Heart left ventricle (tissue), 16 donors: Measurements from ENCODE around the gene NXPH3. TPM values are rescaled to one million over a fixed set of nuclear protein-coding genes. Genes with fewer than 3 reads are reported as not detected.
"Not testable (repeated sequence)": the region's sequence is repeated elsewhere in the genome, so short reads cannot be mapped to it uniquely, and the experiment has no call there.

Experiments
- ATAC-seq, 4 donors: fragments of 200-7000 bp; cut with Tn5 transposase; one replicate each; pipeline ENCODE4 v1.9.1; 2020 to 2022; ENCODE audit warnings: moderate library complexity in 4 of 4, mild to moderate bottlenecking in 3 of 4, moderate number of reproducible peaks in 1 of 4
- DNase-seq, 5 donors: peaks; one replicate each; pipeline ENCODE4 v3.0.0-alpha.2; 2020
- H3K27ac ChIP-seq, 12 donors: fragments of 200-600 bp; sonication (generic) in 4 of 12; one replicate each; pipeline versions ENCODE4 v1.5.0 to v1.8.0; 2016 to 2022; ENCODE audit warnings: mild to moderate bottlenecking in 2 of 12
- H3K27me3 ChIP-seq, 9 donors: fragments of 200-600 bp; sonication (generic) in 2 of 9; one replicate each; pipeline versions ENCODE4 v1.5.1 to v1.8.0; 2016 to 2022; ENCODE audit warnings: mild to moderate bottlenecking in 3 of 9
- H3K36me3 ChIP-seq, 9 donors: fragments of 200-600 bp; sonication (generic) in 2 of 9; one replicate each; pipeline versions ENCODE4 v1.5.0 to v1.8.0; 2018 to 2022; ENCODE audit warnings: mild to moderate bottlenecking in 2 of 9
- H3K4me1 ChIP-seq, 12 donors: fragments of 200-600 bp; sonication (generic) in 4 of 12; one replicate each; pipeline versions ENCODE4 v1.5.0 to v1.8.0; 2016 to 2022; ENCODE audit warnings: mild to moderate bottlenecking in 3 of 12
- H3K4me3 ChIP-seq, 12 donors: fragments of 200-600 bp; sonication (generic) in 4 of 12; one replicate each; pipeline versions ENCODE4 v1.5.0 to v1.8.0; 2017 to 2022; ENCODE audit warnings: mild to moderate bottlenecking in 9 of 12, moderate library complexity in 4 of 12
- H3K9me3 ChIP-seq, 12 donors: fragments of 200-600 bp; sonication (generic) in 4 of 12; one replicate each; pipeline versions ENCODE4 v1.5.0 to v1.8.0; 2016 to 2022; ENCODE audit warnings: mild to moderate bottlenecking in 1 of 12
- CTCF ChIP-seq, 12 donors: fragments of 200-600 bp; sonication (generic) in 4 of 12; IDR thresholded peaks; one replicate each; pipeline versions ENCODE4 v1.5.0 to v1.8.0; 2018 to 2022; ENCODE audit warnings: antibody characterized with exemption in 12 of 12, mild to moderate bottlenecking in 5 of 12
- POLR2A ChIP-seq, 2 donors: fragments of 450-650 bp; IDR thresholded peaks; one replicate each; pipeline ENCODE4 v1.6.1; 2017; ENCODE audit warnings: antibody characterized with exemption in 2 of 2, mild to moderate bottlenecking in 2 of 2, moderate library complexity in 2 of 2
- WGBS, 4 donors: extraction: QIAGEN DNeasy Blood & Tissue Kit in 2 of 4; methylation state at CpG; one replicate each; pipeline versions ENCODE4 v1.1.5 to v1.1.7; 2013 to 2018; 5-methylcytosine and 5-hydroxymethylcytosine counted together
- intact Hi-C, 10 donors: fragments of 100-400 bp; cut with DNase I; formaldehyde crosslinking; loops; one replicate each; pipeline versions ENCODE4 v1.11.1 to v1.14.2; 2022
- polyA plus RNA-seq, 2 donors: library from polyadenylated mRNA; stranded (reverse); fragments of 200-250 nt; gene quantifications; one replicate each; pipeline ENCODE4 v1.2.3, GENCODE V29; 2013
- total RNA-seq, 9 donors: library from RNA; depleted of rRNA in 2 of 9; stranded (reverse); fragments of >200 nt in 2 of 9; fragmentation: NEBNext Ultra II Directional in 3 of 9; extraction: Animal tissue kit (Norgen Biotek cat#: 25700) in 3 of 9; gene quantifications; one replicate each; pipeline versions ENCODE4 v1.1.0 to v1.2.4, GENCODE V29; 2016 to 2023
- donor health status: ischemic (EF 13 %, LVEDD 7.1; RV severe dilation, severe dysfunction).
- donor health status: healthy with polysubstance abuse.
- donor health status: DM: no; HTN: yes; CAD: no.
- donor health status: DM: no; HTN: no; CAD: no.
- donor health status: ischemic (EF 25% LVEDD 6.9; RV normal size, moderate dysfunction).
- donor health status: ischemic (EF 25% LVEDD 5.7; RV mildly dilated, moderate dysfunction).
- donor health status: healthy.
- donor health status: DM: yes; HTN: yes; CAD: no.
- donor health status: ischemic (EF 35%, LVEDD 5.7; RV mildly dilated, moderate dysfunction).
- donor health status: nonischemic (EF 11% LVEDD 7.7; RV severe dilation, severe dysfunction).
- donor health status: DM: yes; HTN: yes; CAD: no.
- donor health status: PGD.
- donor health status: ischemic (EF 29% LVEDD 5.4; RV normal size, mild dysfunction).
- donor health status: nonischemic (EF 23%, LVEDD 6.1; RV moderate dilation, normal function).

NXPH3 gene
- total and polyA plus RNA-seq, 11 donors = 2.5 to 7.9 (median 4.5) TPM

GRCh38 chr17:49567104-49567521, 8.6 kb upstream of the NXPH3 start:
- Histone ChIP-seq H3K27ac (peak overlapping the region in 10 of 12 donors; percentile 55 to 90 (median 80)), H3K4me3 (no peak overlapping the region), H3K36me3 (no peaks in the 10 kb centered on the region), H3K9me3 (no peaks in the 10 kb centered on the region), H3K4me1 (peaks cover 0 to 42% (median 26%) of the 10 kb centered on the region in 12 donors), H3K27me3 (no peaks in the 10 kb centered on the region)
- DNase-seq (no peak), ATAC-seq (peak in 1 of 4 donors; percentile 0)
- intact Hi-C loops = loop anchor here in 9 of 10 donors (2.0 to 10.0 kb wide), 10 partner anchors 210 to 430 kb away; partner anchors contain the start of genes DLX3 (in 6 of the 9) and KAT7 (in 2 of the 9)
- TF ChIP-seq POLR2A (IDR thresholded peaks at IDR 0.05) (no peak), CTCF (IDR thresholded peaks at IDR 0.05) (no peak)
- 66 to 82% (median 81%) methylated on average over 9 of the region's 9 CpGs for WGBS, 4 donors

GRCh38 chr17:49567871-49568694, 7.6 kb upstream of the NXPH3 start:
- TF ChIP-seq CTCF (IDR thresholded peaks at IDR 0.05) = peak; percentile 87 to 98 (median 96)
- no peak for TF ChIP-seq POLR2A (IDR thresholded peaks at IDR 0.05)
- WGBS, 4 donors = 13 to 32% (median 19%) methylated on average over 20 to 42 of the region's 42 CpGs
- peak; percentile 68 to 84 (median 76) for ATAC-seq
- DNase-seq = peak; percentile 87 to 94 (median 92)
- peak overlapping the region; percentile 59 to 92 (median 78) for H3K27ac ChIP-seq
- H3K4me1 ChIP-seq = peaks cover 0 to 42% (median 26%) of the 10 kb centered on the region in 12 donors
- intact Hi-C loops = loop anchor here in 9 of 10 donors (1.0 to 10.0 kb wide), 12 partner anchors 127 to 429 kb away; partner anchors contain the start of genes DLX3 (in 6 of the 9) and KAT7 (in 2 of the 9)
- no peaks in the 10 kb centered on the region for H3K9me3 ChIP-seq
- no peaks in the 10 kb centered on the region for H3K27me3 ChIP-seq
- peak overlapping the region in 11 of 12 donors; percentile 8 to 60 (median 47) for H3K4me3 ChIP-seq
- no peaks in the 10 kb centered on the region for H3K36me3 ChIP-seq

- H3K27me3 ChIP-seq, H3K9me3 ChIP-seq, ATAC-seq, H3K36me3 ChIP-seq: not testable (repeated sequence)
- intact Hi-C loops = loop anchor here in 9 of 10 donors (1.0 to 10.0 kb wide), 10 partner anchors 127 to 429 kb away; partner anchors contain the start of genes DLX3 (in 6 of the 9) and KAT7 (in 2 of the 9)
- H3K27ac ChIP-seq = peak overlapping the region in 10 of 12 donors; percentile 67 to 92 (median 82)
- H3K4me1 ChIP-seq = peaks cover 0 to 42% (median 27%) of the 10 kb centered on the region in 12 donors
- 81 to 86% (median 83%) methylated on average over 7 of the region's 7 CpGs for WGBS, 4 donors
- DNase-seq = peak in 1 of 5 donors; percentile 37
- H3K4me3 ChIP-seq = peak overlapping the region in 3 of 12 donors; percentile 40 to 57 (median 55)
These were observed 7.0 kb upstream of the NXPH3 start for GRCh38 chr17:49568695-49569047.

GRCh38 chr17:49570540-49571242, 5.0 kb upstream of the NXPH3 start:
- Histone ChIP-seq H3K9me3 (no peaks in the 10 kb centered on the region), H3K27me3 (peaks cover 0 to 8% (median 0%) of the 10 kb centered on the region in 9 donors), H3K27ac (peak overlapping the region in 4 of 12 donors; percentile 49 to 85 (median 68)), H3K4me3 (no peak overlapping the region), H3K4me1 (peaks cover 4 to 59% (median 33%) of the 10 kb centered on the region in 12 donors), H3K36me3 (no peaks in the 10 kb centered on the region)
- DNase-seq = no peak
- 54 to 67% (median 62%) methylated on average over 9 to 11 of the region's 11 CpGs for WGBS, 4 donors
- ATAC-seq = no peak
- no peak for TF ChIP-seq CTCF (IDR thresholded peaks at IDR 0.05)
- TF ChIP-seq POLR2A (IDR thresholded peaks at IDR 0.05) = no peak
- intact Hi-C loops = loop anchor here (1.0 to 10.0 kb wide), 11 partner anchors 47 to 514 kb away; partner anchors contain the start of gene KAT7 (in 2 of the 10)
